MM.1S (cell line): ENCODE results near the gene SGCD.

Experiments used
- DNase-seq: peaks from one replicate; pipeline ENCODE4 v3.0.0-alpha.2; 2015
- H2AFZ ChIP-seq: fragments of 300-600 bp; sonication (generic); 2 replicates; pipeline ENCODE4 v1.6.0; 2016; ENCODE audit warnings: antibody characterized with exemption, low read length
- H3F3A ChIP-seq: fragments of 300-600 bp; sonication (generic); 2 replicates; pipeline ENCODE4 v1.6.1; 2016; ENCODE audit warnings: mild to moderate bottlenecking, antibody characterized with exemption, low read length, moderate library complexity, mixed read lengths; ENCODE audit not compliant: insufficient read depth
- H3K27ac ChIP-seq: fragments of 300-600 bp; sonication (generic); 2 replicates; pipeline ENCODE4 v1.5.1; 2016; ENCODE audit warnings: mild to moderate bottlenecking, low read length
- H3K27me3 ChIP-seq: fragments of 300-600 bp; sonication (generic); replicated peaks from 2 replicates; pipeline ENCODE4 v1.6.0; 2016; ENCODE audit warnings: low read length; ENCODE audit not compliant: insufficient read depth
- H3K36me3 ChIP-seq: fragments of 300-600 bp; sonication (generic); replicated peaks from 2 replicates; pipeline ENCODE4 v1.6.1; 2016; ENCODE audit warnings: mild to moderate bottlenecking, low read length, mixed read lengths; ENCODE audit not compliant: insufficient read depth
- H3K4me1 ChIP-seq: fragments of 300-600 bp; sonication (generic); 2 replicates; pipeline ENCODE4 v1.6.1; 2016; ENCODE audit warnings: low read length, mixed read lengths
- H3K4me2 ChIP-seq: fragments of 300-600 bp; sonication (generic); 2 replicates; pipeline ENCODE4 v1.6.0; 2016; ENCODE audit warnings: low read depth, low read length
- H3K4me3 ChIP-seq: fragments of 300-600 bp; sonication (generic); 2 replicates; pipeline ENCODE4 v1.5.1; 2016; ENCODE audit warnings: low read length, mixed read lengths
- H3K79me2 ChIP-seq: fragments of 300-600 bp; sonication (generic); 2 replicates; pipeline ENCODE4 v1.6.1; 2016; ENCODE audit warnings: mixed run types, low read length, mixed read lengths
- H3K9ac ChIP-seq: fragments of 300-600 bp; sonication (generic); 2 replicates; pipeline ENCODE4 v1.6.1; 2016; ENCODE audit warnings: low read length, mixed read lengths
- H3K9me2 ChIP-seq: fragments of 300-600 bp; sonication (generic); replicated peaks from 2 replicates; pipeline ENCODE4 v1.6.1; 2016; ENCODE audit warnings: mild to moderate bottlenecking, low read length, mixed read lengths; ENCODE audit not compliant: insufficient read depth
- H3K9me3 ChIP-seq: fragments of 300-600 bp; sonication (generic); replicated peaks from 2 replicates; pipeline ENCODE4 v1.6.1; 2016; ENCODE audit warnings: mild to moderate bottlenecking, low read length, mixed read lengths; ENCODE audit not compliant: insufficient read depth
- H4K20me1 ChIP-seq: fragments of 300-600 bp; sonication (generic); 2 replicates; pipeline ENCODE4 v1.6.1; 2016; ENCODE audit warnings: mild to moderate bottlenecking, low read length, moderate library complexity, mixed read lengths; ENCODE audit not compliant: insufficient read depth
- EZH2 ChIP-seq: fragments of 300-600 bp; sonication (generic); optimal IDR thresholded peaks from 2 replicates; pipeline ENCODE3; 2017; ENCODE audit warnings: low read depth, mild to moderate bottlenecking, antibody characterized with exemption, low read length, mixed read lengths
- EZH2phosphoT487 ChIP-seq: fragments of 300-600 bp; sonication (generic); IDR thresholded peaks from 2 replicates; pipeline ENCODE4 v1.6.1; 2018; ENCODE audit warnings: antibody characterized with exemption, low read length
- TF ChIP-seq, protein P1 (sequence below): fragments of 300-600 bp; sonication (generic); IDR thresholded peaks from 2 replicates; pipeline ENCODE4 v1.5.1; 2016; ENCODE audit warnings: antibody characterized with exemption, low read length, mixed read lengths

Gene SGCD

DNA sequence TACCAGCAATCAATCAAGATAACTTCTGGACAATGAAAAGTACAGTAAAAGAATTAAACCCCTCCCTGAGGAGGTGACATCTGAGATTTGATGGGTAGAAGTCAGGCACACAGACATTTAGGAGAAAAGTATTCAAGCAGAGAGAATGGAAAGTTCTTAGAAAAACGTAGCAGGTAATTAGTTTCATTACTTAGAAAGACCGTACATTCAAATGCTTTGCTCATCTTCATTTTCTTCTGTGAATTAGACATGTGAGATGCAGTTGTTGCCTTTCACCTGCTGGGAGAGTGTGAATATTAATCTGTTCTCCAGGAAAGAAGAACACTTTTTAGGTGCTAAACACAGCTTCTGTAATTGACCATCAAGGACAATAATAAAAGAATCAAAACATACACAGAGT lies 451.8 kb downstream of the SGCD start:
- Histone ChIP-seq H3K4me3 (no peak overlapping the region), H4K20me1 (no peaks in the 10 kb centered on the region), H3K79me2 (no peaks in the 10 kb centered on the region), H3K27ac (no peak overlapping the region), H3K9ac (no peak overlapping the region), H3F3A (no peaks in the 10 kb centered on the region), H3K4me1 (no peaks in the 10 kb centered on the region), H3K27me3 (no peaks in the 10 kb centered on the region), H3K9me3 (no peaks in the 10 kb centered on the region), H3K36me3 (no peaks in the 10 kb centered on the region), H2AFZ (no peak overlapping the region), H3K4me2 (no peak overlapping the region), H3K9me2 (no peaks in the 10 kb centered on the region)
- DNase-seq, result no peak
- TF ChIP-seq EZH2phosphoT487, result no peak
- TF ChIP-seq, protein P1, sequence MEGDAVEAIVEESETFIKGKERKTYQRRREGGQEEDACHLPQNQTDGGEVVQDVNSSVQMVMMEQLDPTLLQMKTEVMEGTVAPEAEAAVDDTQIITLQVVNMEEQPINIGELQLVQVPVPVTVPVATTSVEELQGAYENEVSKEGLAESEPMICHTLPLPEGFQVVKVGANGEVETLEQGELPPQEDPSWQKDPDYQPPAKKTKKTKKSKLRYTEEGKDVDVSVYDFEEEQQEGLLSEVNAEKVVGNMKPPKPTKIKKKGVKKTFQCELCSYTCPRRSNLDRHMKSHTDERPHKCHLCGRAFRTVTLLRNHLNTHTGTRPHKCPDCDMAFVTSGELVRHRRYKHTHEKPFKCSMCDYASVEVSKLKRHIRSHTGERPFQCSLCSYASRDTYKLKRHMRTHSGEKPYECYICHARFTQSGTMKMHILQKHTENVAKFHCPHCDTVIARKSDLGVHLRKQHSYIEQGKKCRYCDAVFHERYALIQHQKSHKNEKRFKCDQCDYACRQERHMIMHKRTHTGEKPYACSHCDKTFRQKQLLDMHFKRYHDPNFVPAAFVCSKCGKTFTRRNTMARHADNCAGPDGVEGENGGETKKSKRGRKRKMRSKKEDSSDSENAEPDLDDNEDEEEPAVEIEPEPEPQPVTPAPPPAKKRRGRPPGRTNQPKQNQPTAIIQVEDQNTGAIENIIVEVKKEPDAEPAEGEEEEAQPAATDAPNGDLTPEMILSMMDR, result no peak
- no peak for TF ChIP-seq EZH2

DNA sequence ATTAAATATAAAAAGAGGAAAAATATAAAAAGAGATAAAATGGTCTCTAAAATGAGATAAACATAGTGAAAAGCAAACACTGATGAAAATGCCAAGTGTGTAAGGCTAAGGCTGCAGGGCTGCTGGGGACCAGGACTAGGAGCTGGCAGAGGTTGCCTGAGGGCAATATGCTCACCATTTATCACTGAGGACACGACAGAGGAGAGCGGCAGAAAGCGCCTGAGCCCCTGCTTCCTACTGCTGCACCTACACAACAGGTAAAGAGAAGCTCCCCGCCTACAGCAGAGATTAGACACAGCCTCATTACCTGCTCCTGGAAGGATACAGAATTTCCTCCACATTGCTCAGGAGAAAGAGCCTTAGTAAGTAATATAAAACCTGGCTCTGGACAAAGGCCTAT lies 452.5 kb downstream of the SGCD start:
- no peak for DNase-seq
- Histone ChIP-seq H3K27me3 (no peaks in the 10 kb centered on the region), H3K9me3 (no peaks in the 10 kb centered on the region), H3K9me2 (no peaks in the 10 kb centered on the region), H3K79me2 (no peaks in the 10 kb centered on the region), H4K20me1 (no peaks in the 10 kb centered on the region), H3K27ac (no peak overlapping the region), H3K9ac (no peak overlapping the region), H3K4me2 (no peak overlapping the region), H3K36me3 (no peaks in the 10 kb centered on the region), H3K4me3 (no peak overlapping the region), H2AFZ (no peak overlapping the region), H3K4me1 (no peaks in the 10 kb centered on the region), H3F3A (no peaks in the 10 kb centered on the region)
- TF ChIP-seq EZH2phosphoT487, result no peak
- TF ChIP-seq EZH2, result no peak
- TF ChIP-seq, protein P1, result no peak

DNA sequence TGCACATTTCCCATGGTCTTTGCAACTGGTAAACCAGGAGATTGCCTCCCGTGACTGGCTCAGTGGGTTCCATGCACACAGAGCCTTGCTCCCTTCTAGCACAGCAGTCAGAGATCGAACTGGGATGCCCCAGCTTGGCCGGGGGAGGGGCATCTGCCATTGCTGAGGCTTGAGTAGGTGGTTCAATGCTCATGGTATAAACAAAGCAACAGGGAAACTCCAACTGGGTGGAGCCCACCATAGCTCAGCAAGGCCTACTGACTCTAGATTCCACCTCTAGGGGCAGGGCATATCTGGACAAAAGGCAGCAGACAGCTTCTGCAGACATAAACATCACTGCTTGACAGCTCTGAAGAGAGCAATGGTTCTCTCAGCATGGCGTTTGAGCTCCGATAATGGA lies 456.1 kb downstream of the SGCD start:
- DNase-seq, result no peak
- Histone ChIP-seq H3K9ac (no peak overlapping the region), H3K4me3 (no peak overlapping the region), H3K27me3 (no peaks in the 10 kb centered on the region), H3K9me2 (no peaks in the 10 kb centered on the region), H3K79me2 (no peaks in the 10 kb centered on the region), H3K36me3 (no peaks in the 10 kb centered on the region), H3K9me3 (no peaks in the 10 kb centered on the region), H3K4me2 (no peak overlapping the region), H4K20me1 (no peaks in the 10 kb centered on the region), H2AFZ (no peak overlapping the region), H3K27ac (no peak overlapping the region), H3F3A (no peaks in the 10 kb centered on the region), H3K4me1 (no peaks in the 10 kb centered on the region)
- TF ChIP-seq, protein P1, result no peak
- TF ChIP-seq EZH2, result no peak
- no peak for TF ChIP-seq EZH2phosphoT487
